Frontal cortex (tissue), 4 donors: ENCODE results near the gene CNTN4. TPM values are rescaled to one million over a fixed set of nuclear protein-coding genes. Genes with fewer than 3 reads are reported as not detected.

Experiments
- DNase-seq, 2 donors: peaks; one replicate each; pipeline ENCODE4 v3.0.0; 2012; ENCODE audit warnings: low spot score in 2 of 2
- FAIRE-seq: peaks from 2 replicates; lab custom pipeline; 2012; peaks lifted over from hg19 to GRCh38; lab: Jason Lieb, UNC
- total RNA-seq: library from RNA; depleted of rRNA; stranded (reverse); fragments of >200 nt; gene quantifications from one replicate; pipeline ENCODE4 v1.2.3, GENCODE V29; 2014
- donor health status: control.
- donor health status: control.
- donor health status: control.

CNTN4 gene
- total RNA-seq, 1 donor from 2014 or later, result 134 TPM

DNA sequence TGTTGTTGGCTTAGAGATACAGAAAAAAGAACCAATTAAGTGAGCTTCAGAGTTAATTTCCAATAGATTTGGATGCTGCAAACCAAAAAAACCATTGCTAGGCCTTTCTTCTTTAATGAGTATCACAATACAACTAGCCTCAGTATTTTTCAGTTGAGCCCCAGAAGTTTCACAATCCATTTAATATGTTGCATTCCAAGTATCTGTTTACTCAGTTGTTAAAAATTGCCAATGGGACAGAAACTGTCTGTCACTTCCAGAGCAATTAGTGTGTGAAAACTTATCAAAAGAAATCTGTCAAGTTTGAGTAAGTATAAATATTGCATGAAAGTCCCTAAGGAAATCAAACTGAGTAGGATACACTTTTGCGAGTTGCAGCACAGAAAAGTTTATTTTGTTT is 763.7 kb downstream of the CNTN4 start:
- DNase-seq, result no peak

DNA sequence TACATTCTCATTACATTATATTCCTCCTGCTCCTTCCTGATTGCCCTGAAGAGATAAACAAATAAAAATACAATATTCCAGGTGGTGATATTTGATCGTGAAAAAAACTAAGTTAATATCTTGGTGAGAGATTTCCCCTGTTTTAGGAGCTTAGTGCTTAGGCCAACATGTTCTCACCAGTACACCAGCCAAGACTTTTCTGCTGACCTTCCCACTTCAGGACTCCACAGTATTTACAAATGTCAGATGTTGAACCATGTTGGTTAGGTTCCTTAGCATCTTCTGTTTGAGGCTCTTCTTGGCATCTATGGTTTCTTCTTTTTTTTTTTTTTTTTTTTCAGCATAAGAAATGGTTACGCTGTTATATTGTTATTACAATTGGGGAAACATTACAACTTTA is 764.5 kb downstream of the CNTN4 start:
- DNase-seq (no peak), FAIRE-seq (no peak)

More for the DNA sequence above, 763.7 kb downstream of the CNTN4 start:
- no peak for FAIRE-seq

- FAIRE-seq, result no peak
- DNase-seq, result no peak
These were observed 771.2 kb downstream of the CNTN4 start for GRCh38 chr3:2869905-2870304.

DNA sequence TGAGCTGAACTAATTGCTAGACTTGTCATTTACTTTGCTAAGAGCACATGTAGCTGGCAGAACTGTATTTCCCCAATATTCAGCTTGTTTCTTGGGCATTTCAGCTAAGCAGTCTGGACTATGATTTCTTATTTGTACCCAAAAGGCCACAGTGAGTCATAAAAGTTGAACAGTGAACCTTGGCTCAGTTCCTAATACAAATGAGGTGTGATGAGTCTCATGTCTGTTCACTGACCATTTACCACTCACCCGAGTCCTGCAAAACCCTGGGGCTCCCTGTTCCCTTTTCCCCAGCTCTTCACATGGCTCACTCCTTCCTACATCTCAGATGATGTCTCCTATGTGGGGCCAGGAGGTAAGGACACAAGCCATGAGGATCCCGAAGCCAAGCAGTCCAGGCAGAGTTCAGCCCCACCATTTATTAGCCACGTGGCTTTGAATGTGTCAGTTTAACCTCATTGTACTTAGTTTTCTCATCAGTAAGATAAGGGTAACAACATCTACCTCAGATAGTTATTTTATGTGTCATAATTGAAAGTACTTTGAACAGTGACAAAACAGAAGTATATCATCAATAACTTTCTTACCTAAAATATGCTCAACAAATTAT is 772.2 kb downstream of the CNTN4 start:
- FAIRE-seq (no peak), DNase-seq (no peak)

DNA sequence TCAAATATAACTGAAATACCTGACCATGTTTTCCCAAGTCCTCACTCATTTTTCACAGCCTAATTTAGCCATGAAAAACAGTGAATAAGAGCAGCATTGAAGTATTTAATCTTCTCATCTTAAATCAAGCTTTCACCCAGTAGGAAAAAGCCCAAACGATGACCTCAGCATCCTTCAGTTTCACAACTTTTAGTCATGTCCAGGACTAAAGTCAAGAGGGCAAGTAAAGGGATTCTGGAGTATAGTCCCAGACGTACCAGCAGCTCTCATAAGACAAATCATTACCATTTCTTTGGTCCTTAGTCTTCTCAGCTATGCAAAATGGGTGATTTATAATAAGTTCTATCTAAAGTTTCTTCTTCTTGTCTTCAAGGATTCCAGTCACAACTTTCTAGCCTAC is 774.2 kb downstream of the CNTN4 start:
- DNase-seq (no peak), FAIRE-seq (no peak)

- no peak for DNase-seq
- no peak for FAIRE-seq
These were observed 775.3 kb downstream of the CNTN4 start for GRCh38 chr3:2873986-2874385.

DNA sequence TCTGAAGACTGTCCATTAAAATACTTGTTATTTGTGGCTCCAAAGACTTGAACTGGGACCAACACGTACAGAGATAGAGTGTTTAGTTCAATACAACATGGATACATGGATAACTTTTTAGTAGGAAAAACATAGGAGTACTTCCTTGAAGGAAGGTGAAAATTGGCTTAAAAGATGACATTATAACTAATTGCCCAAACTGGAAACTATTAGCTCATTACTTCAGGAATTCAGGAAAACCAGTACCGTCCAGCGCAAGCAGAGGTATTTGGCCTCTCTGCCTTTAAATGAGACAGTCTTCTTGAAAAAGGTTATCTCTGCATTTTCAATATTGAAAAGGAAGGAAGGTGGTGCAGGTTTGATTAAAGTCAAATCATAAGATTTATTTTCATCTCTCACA is 777.0 kb downstream of the CNTN4 start:
- FAIRE-seq (no peak), DNase-seq (no peak)

- FAIRE-seq (no peak), DNase-seq (no peak)
These were observed 777.7 kb downstream of the CNTN4 start for GRCh38 chr3:2876362-2876761.

GRCh38 chr3:2879023-2879422 is 780.4 kb downstream of the CNTN4 start:
- DNase-seq (no peak), FAIRE-seq (no peak)

DNA sequence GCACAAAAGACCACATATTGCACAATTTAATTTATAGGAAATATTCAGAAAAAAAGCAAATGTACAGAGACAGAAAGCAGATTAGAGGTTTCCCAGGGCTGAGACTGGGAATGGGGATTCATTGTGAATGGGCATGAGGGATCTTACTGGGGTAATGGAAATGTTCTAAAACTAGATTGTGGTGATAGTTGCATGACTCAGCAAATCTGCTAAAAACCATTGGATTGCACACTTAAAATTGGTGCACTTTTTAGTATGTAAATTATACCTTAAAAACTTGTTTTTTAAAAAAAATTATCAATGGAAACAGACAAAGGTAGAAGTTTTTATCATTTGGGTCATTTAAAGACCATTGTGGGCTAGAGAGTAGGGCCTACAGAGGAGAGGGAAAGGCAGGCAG is 780.9 kb downstream of the CNTN4 start:
- FAIRE-seq (no peak), DNase-seq (no peak)

GRCh38 chr3:2880218-2880756 is 781.6 kb downstream of the CNTN4 start:
- no peak for FAIRE-seq

DNA sequence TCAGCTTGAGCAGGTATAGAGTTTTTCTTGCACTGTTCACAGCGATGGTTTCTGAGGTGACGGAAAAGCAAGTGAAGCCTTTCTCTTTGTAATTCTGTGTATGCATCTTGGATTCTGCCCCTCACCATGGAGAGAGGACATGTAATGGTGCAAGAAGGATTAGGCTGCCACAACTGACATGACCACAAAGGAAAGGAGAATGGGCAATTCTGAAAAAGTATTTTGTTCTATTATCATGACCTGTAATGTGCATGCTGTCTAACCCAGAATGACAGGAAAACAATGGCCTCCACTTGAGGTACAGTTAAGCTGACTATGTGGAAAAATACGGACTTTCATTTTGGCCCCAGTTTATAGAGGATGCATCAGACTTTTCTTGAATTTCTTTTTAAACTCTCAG is 784.6 kb downstream of the CNTN4 start:
- DNase-seq (no peak), FAIRE-seq (no peak)

More at GRCh38 chr3:2880218-2880756, 781.6 kb downstream of the CNTN4 start:
- DNase-seq, result no peak

GRCh38 chr3:2888592-2888991 is 789.9 kb downstream of the CNTN4 start:
- FAIRE-seq (no peak), DNase-seq (no peak)

DNA sequence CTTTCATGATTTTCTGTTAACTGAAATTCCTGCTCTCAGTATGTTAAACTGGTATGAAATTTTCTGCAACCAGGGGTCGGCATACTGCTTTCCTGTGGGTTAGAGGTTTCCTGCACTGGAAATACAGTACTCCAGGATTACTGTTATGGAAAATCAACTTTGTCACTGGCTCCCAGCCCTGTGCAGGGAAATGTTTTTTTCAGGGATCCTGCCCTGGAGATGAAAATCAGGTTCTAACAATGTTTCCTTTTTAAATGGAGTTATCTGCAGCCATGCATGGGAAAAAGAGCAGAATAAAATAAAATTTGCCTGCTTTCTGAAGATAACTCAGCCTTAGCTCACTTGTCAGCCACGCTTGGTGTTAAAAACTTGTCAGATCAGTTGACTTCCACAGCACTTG is 791.1 kb downstream of the CNTN4 start:
- FAIRE-seq (no peak), DNase-seq (no peak)

DNA sequence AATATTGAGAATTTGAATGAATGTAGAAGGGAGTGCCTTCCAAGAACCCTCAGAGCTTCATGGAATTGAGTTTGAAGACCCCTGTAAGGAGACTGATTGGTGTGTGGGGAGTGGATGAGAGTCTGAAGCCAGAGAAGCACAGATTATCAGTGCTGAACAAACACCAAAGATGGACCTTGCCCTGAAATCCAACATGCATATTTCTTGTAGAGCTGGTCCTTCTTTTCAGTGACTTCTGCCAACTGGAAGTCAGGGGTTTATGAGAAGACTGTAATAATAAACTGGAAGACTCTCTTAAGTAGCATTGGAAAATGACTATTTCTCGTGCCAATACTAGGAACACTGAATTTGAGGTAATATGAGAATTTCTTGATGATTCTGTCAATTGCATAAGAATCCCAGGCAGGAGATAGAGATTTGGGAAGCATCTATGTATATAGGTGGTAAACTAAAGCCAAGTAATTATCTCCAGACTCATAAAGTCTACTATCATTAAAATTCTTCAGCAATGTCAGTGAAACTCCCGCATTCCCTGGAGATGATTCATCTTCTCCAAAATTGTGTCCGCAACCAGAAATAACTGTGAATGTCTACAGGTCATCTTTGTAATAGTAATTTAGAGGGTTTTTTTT is 797.8 kb downstream of the CNTN4 start:
- no peak for DNase-seq
- no peak for FAIRE-seq

DNA sequence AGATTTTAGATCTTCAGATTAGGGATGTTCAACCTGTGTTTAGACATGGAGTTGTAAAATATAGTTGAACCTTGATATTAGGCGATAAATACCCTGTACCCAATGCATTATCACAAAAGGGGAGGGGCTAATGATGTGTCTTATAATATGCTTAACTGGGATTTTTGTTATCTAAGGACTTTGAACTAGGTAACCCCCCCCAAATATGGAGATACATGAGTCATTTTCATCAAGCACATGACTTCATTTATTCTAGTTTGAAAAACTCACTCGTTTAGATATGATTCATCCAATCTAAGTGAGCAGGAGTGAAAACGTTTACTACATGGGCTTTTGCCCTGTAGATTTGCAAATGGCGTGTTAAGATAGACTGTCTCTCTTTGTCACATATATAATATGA is 799.2 kb downstream of the CNTN4 start:
- FAIRE-seq, result no peak
- no peak for DNase-seq

DNA sequence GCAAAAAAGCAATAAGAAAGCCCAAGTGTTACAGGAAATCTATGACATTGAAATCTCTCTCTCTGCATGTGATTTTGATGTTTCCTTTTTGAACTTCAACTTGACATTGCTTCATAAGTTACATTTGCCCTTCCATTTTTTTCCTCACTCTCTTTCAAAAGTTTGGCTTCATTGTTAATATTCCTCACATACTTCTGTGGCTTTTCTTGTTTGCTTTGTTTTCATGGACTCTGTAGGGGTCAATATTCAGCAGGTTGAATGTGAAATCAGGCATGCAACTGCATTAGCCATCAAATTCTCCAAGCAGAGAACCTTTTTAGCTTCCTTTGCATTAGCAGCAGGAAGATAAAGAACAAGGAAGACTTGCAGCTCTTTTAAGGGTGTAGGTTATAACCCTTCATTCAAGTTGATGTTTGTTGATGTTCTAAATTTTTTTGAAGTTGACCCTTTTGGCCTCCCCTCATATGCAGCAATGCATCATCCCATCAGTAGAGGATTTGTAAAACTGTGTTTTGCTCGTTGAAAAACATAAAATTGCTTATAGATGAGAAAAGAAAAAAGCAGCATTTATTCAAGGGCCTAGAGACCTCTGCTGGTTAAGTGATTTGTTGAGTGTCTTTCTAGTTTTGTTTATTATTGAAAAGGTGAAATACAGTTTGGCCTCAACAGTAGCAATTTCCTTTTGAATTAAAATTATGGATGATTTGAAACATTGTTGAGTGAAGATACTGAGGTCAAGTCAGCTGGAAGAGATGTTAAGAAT is 800.1 kb downstream of the CNTN4 start:
- DNase-seq (no peak), FAIRE-seq (no peak)

GRCh38 chr3:2904054-2904453 is 805.4 kb downstream of the CNTN4 start:
- FAIRE-seq, result no peak
- DNase-seq, result no peak

GRCh38 chr3:2908693-2909351 is 810.2 kb downstream of the CNTN4 start:
- no peak for FAIRE-seq
- no peak for DNase-seq

- DNase-seq (no peak), FAIRE-seq (no peak)
These were observed 812.3 kb downstream of the CNTN4 start for GRCh38 chr3:2910997-2911396.

GRCh38 chr3:2915826-2916225 is 817.2 kb downstream of the CNTN4 start:
- no peak for DNase-seq
- FAIRE-seq, result no peak
